Cardiac fibroblast (primary cell): Measurements from ENCODE around the gene CEP112.

ENCODE experiments used
- DNase-seq, 2 donors: peaks; one replicate each; pipeline versions ENCODE4 v3.0.0 to v3.0.0-alpha.2; 2010; ENCODE audit warnings: low read depth in 2 of 2
- H3K4me3 ChIP-seq, 2 donors: replicated peaks in 1 of 2; 1 replicate in 1 of 2; 2 replicates in 1 of 2; pipeline ENCODE4 v1.5.1; 2011; ENCODE audit warnings: low read depth in 2 of 2, low read length in 2 of 2, mild to moderate bottlenecking in 2 of 2, moderate library complexity in 1 of 2
- TF ChIP-seq, protein P1 (sequence below): IDR thresholded peaks from one replicate; pipeline ENCODE4 v1.5.1; 2011; ENCODE audit warnings: low read depth, mild to moderate bottlenecking, low read length, inconsistent platforms

The CEP112 gene

DNA sequence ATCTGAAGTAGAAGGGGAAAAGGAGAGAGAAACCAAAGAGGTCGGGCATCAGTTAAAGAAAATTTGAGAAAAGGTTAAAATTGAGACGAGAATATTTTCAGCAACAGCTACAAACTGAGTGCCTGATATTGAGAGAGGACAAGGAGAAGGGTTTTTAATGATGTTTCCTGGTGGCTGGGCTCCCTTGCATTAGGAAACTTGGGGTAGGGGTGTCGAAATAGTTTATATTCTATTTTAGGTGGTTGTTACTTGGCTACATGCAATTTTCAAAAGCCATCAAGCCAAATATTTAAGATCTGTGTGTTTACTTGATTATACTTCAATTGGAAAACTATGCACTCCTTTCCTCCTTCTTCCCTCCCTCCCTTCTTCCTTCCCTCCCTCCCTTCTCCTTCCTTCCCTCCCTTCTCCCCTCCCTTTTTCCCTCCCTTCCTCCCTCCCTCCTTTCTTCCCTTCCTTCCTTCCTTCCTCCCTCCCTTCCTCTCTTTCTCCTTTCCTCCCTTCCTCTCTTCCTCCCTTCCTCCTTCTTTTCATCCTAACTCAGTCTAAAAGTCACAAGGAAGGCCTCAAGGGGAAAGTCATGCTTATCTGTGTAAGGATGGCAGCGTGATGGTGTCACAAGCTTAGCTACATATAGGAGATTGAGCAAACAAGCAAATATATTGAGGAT, 39.1 kb upstream of the CEP112 start:
- no peak overlapping the region for H3K4me3 ChIP-seq
- no peak for DNase-seq
- TF ChIP-seq, protein P1, sequence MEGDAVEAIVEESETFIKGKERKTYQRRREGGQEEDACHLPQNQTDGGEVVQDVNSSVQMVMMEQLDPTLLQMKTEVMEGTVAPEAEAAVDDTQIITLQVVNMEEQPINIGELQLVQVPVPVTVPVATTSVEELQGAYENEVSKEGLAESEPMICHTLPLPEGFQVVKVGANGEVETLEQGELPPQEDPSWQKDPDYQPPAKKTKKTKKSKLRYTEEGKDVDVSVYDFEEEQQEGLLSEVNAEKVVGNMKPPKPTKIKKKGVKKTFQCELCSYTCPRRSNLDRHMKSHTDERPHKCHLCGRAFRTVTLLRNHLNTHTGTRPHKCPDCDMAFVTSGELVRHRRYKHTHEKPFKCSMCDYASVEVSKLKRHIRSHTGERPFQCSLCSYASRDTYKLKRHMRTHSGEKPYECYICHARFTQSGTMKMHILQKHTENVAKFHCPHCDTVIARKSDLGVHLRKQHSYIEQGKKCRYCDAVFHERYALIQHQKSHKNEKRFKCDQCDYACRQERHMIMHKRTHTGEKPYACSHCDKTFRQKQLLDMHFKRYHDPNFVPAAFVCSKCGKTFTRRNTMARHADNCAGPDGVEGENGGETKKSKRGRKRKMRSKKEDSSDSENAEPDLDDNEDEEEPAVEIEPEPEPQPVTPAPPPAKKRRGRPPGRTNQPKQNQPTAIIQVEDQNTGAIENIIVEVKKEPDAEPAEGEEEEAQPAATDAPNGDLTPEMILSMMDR: no peak

DNA sequence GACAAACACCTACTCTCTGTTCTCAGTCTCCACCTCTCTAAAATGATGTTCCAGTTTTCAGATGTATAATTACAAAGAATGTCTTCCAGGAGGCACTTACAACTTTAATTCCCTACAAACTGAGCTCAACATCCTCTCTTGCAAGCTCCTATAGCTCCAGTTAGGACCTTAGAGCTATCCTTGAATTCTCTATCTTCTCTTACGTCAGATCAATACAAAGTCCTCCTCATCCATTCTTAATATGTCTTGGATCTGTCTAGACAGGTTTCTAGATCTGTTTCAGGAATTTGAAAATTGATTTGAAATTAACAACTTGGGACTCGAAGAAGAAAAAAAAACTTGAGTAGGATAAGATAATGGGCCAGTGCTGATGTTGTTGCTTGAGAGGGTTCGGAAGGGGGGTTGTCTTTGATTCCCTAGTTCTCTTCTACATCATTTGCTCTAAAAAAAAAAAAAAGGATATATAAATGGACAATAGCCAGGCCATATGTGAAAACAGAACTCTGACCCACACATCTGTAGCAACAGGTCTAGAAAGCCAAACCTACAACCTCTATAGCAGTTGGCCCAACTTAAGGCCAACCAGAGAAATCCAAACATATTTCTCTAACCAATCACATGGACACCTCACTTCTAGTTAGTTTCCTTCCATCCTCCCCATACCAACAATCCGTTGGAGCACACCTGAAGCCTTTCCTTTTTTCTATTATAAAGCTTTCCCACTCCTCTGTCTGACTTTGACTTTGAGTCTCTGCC, 38.0 kb upstream of the CEP112 start:
- H3K4me3 ChIP-seq: no peak overlapping the region
- no peak for DNase-seq
- TF ChIP-seq, protein P1: no peak

DNA sequence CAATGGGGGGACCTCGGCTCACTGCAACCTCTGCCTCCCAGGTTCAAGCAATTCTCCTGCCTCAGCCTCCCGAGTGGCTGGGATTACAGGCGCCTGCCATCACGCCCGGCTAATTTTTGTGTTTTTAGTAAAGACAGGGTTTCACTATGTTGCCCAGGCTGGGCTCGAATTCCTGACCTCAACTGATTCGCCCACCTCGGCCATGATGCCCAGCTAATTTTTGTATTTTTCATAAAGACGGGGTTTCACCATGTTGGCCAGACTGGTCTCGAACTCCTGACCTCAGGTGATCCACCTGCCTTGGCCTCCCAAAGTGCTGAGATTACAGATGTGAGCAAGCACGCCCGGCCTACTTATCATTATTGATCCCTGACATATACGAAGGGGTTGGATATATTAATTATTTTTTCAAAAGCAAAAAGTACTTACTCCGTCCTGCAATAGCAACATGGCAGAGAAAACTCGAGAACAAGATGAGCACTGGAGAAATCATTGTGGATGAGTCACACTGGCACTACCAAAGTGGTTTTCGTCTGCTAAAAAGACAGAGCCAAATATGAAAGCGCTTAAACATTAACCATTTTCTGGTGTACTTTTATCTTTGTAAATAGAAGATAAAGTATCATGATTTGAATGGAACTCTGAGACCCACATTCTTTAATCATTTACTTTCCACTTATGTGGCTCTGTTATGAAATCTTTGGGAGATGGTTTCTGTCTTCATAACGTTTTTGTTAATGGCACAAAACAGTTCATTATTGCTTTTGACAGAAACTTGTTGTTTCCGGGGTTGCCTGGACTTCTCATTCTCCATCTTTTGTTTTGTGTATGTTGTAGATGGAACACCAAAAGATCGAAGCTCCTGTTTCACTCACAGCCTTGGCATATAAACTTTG, 37.2 kb upstream of the CEP112 start, which contains the start of gene APOH:
APOH (minus strand) TSS at position 529 of the 896 bp plus-strand sequence; CDS start at position 493, 36 bp downstream.
- H3K4me3 ChIP-seq: no peak within 1 kb of the TSS
- TF ChIP-seq, protein P1: no peak
- no peak for DNase-seq

DNA sequence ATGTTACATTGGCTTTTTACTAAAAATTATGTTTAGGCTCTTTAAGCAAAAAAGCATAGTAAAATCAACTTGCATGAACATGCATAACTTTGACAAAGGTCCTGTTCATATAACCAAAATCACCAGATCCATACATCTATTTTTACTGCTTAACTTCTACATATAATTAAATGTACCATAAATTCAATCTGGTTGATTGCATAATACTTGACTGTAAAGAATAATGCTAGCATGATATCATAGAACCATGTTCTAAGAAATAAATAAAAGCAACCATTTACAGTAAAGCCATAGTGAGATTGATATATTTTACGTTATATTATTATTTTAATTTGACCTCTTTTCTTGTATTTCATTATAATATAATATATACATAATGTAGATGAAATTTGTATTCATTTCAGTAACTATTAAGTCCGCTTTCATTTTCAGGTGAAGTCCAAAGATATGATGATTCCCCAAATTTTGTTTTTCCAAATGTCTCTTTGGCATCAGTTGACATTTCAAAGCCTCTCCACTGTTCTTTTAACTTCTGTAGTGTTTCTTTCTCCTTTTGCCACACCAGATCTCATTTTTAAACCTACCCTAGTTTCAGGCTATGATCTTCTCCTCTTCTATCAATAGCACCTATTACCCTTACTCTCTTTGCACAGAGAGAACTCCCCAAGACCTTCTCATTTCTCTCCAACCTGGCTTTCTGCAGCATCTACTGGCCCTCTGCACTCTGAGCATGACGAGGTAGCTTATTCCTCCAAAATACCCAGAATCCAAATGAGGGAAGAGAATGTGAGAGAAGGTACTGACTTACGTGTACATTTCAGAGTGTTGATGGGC, 35.5 kb upstream of the CEP112 start:
- no peak overlapping the region for H3K4me3 ChIP-seq
- no peak for DNase-seq
- TF ChIP-seq, protein P1: no peak

DNA sequence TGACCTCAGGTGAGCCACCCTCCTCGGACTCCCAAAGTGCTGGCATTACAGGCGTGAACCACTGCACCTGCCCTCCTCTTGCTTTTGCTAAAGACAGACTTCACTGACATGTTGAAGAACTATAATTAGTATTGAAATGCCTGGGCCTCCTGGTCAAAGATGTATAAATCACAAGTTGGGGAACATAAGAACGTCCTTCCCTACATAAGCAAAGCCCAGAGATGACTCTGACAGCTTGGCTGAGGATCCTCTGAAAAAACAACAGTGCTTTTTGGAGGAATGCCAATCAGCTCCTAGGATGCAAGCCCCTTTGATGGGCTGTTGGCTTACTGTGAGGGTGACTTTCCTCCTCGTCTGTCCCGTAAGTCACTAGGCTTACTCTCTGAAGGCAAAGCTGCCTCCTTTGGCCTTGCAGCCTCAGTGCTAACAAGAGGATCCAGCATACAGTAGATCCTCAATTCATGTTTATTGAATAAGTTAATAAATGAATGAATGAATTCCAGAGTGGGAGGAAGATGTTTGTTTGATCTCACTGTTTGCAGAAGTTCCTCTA, 30.9 kb upstream of the CEP112 start:
- DNase-seq: no peak
- no peak overlapping the region for H3K4me3 ChIP-seq
- TF ChIP-seq, protein P1: no peak
